H1 (cell line): ENCODE data around the gene MTFR1L. TPM values are rescaled to one million over a fixed set of nuclear protein-coding genes. Genes with fewer than 3 reads are reported as not detected.

ENCODE experiments used
- CTCF ChIA-PET: fragments of 300-600 bp; sonication (Branson Sonifier 250); formaldehyde crosslinking; loops from one replicate; lab custom pipeline; 2021; ENCODE audit not compliant: partially characterized antibody; lab: Charles Lee
- POLR2A ChIA-PET: fragments of 300-600 bp; sonication (Branson Sonifier 250); formaldehyde crosslinking; loops from one replicate; lab custom pipeline; 2021; ENCODE audit warnings: inconsistent platforms; ENCODE audit not compliant: partially characterized antibody; lab: Charles Lee
- DNase-seq, 2 experiments: peaks; one replicate each; pipeline versions ENCODE4 v3.0.0 to v3.0.0-alpha.2; 2010 to 2022; ENCODE audit warnings: low spot score in 2 of 2, low read depth in 1 of 2, mixed read lengths in 1 of 2
- FAIRE-seq: peaks from 2 replicates; lab custom pipeline; 2011; peaks lifted over from hg19 to GRCh38; lab: Jason Lieb, UNC
- H2AFZ ChIP-seq: 2 replicates; pipeline ENCODE4 v1.8.1; 2012; ENCODE audit warnings: low read length, inconsistent platforms
- H2AK5ac ChIP-seq: 2 replicates; pipeline ENCODE4 v1.6.1; 2013; ENCODE audit warnings: low read depth, low read length
- H2BK120ac ChIP-seq: replicated peaks from 2 replicates; pipeline ENCODE3; 2013; ENCODE audit warnings: low read depth, low read length, inconsistent platforms
- H2BK12ac ChIP-seq: 2 replicates; pipeline ENCODE4 v1.6.1; 2013; ENCODE audit warnings: low read depth, low read length
- H2BK15ac ChIP-seq: 2 replicates; pipeline ENCODE4 v1.6.1; 2013; ENCODE audit warnings: low read length
- H2BK20ac ChIP-seq: 2 replicates; pipeline ENCODE4 v1.6.1; 2013; ENCODE audit warnings: low read length
- H2BK5ac ChIP-seq: 2 replicates; pipeline ENCODE4 v1.6.1; 2013; ENCODE audit warnings: low read depth, low read length
- H3K14ac ChIP-seq: 2 replicates; pipeline ENCODE4 v1.6.1; 2013; ENCODE audit warnings: inconsistent platforms; ENCODE audit not compliant: insufficient read length
- H3K18ac ChIP-seq: 2 replicates; pipeline ENCODE4 v1.6.1; 2013; ENCODE audit warnings: low read length; ENCODE audit errors: extremely low read depth
- H3K23ac ChIP-seq: 2 replicates; pipeline ENCODE4 v1.6.1; 2013; ENCODE audit warnings: inconsistent platforms; ENCODE audit not compliant: insufficient read length
- H3K23me2 ChIP-seq: 2 replicates; pipeline ENCODE4 v1.6.1; 2013; ENCODE audit warnings: low read depth, low read length
- H3K27ac ChIP-seq: 2 replicates; pipeline ENCODE4 v1.6.1; 2011; ENCODE audit warnings: low read depth, low read length, inconsistent platforms
- H3K27me3 ChIP-seq, 4 experiments: replicated peaks in 1 of 4; 1 replicate in 1 of 4; 2 replicates in 3 of 4; pipeline versions ENCODE4 v1.6.1 to v1.8.1; 2011 to 2013; ENCODE audit warnings: low read length in 3 of 4, mild to moderate bottlenecking in 3 of 4, inconsistent platforms in 2 of 4, mixed read lengths in 2 of 4, moderate library complexity in 1 of 4; ENCODE audit not compliant: control insufficient read depth in 3 of 4, insufficient read depth in 3 of 4; ENCODE audit errors: extremely low read depth in 1 of 4
- H3K36me3 ChIP-seq, 4 experiments: 2 replicates each; pipeline versions ENCODE4 v1.6.1 to v1.8.1; 2011 to 2013; ENCODE audit warnings: mild to moderate bottlenecking in 4 of 4, low read length in 3 of 4, moderate library complexity in 2 of 4, control low read depth in 1 of 4, inconsistent platforms in 1 of 4; ENCODE audit not compliant: insufficient read depth in 4 of 4, control insufficient read depth in 2 of 4
- H3K4ac ChIP-seq: replicated peaks from 2 replicates; pipeline ENCODE3; 2013; ENCODE audit warnings: low read length, low read depth, mixed read lengths, inconsistent platforms; ENCODE audit not compliant: insufficient read length
- H3K4me1 ChIP-seq, 4 experiments: replicated peaks in 1 of 4; 1 replicate in 1 of 4; 2 replicates in 3 of 4; pipeline versions ENCODE4 v1.6.1 to v1.8.1; 2011 to 2013; ENCODE audit warnings: low read length in 3 of 4, inconsistent platforms in 2 of 4, mixed read lengths in 1 of 4; ENCODE audit not compliant: insufficient read depth in 4 of 4, control insufficient read depth in 3 of 4
- H3K4me2 ChIP-seq, 2 experiments: 2 replicates each; pipeline versions ENCODE4 v1.6.1 to v1.8.1; 2011 to 2013; ENCODE audit warnings: low read depth in 2 of 2, low read length in 2 of 2, control low read depth in 1 of 2, inconsistent platforms in 1 of 2, mild to moderate bottlenecking in 1 of 2; ENCODE audit not compliant: insufficient read depth in 1 of 2
- H3K4me3 ChIP-seq, 4 experiments: fragments of 200-600, 300-600 bp in 1 of 4; sonication (generic), shearing (Covaris generic), sonication (Bioruptor Twin) in 1 of 4; 2 replicates each; pipeline versions ENCODE4 v1.5.1 to v1.8.1; 2011 to 2016; ENCODE audit warnings: low read length in 4 of 4, low read depth in 3 of 4, control low read depth in 2 of 4, inconsistent platforms in 2 of 4, mild to moderate bottlenecking in 2 of 4, mixed read lengths in 1 of 4, moderate library complexity in 1 of 4; ENCODE audit not compliant: insufficient read depth in 2 of 4; ENCODE audit errors: extremely low read depth in 1 of 4
- H3K56ac ChIP-seq: replicated peaks from 2 replicates; pipeline ENCODE3; 2013; ENCODE audit warnings: low read depth, mild to moderate bottlenecking, mixed read lengths, low read length, inconsistent platforms; ENCODE audit not compliant: insufficient read length
- H3K79me1 ChIP-seq: 2 replicates; pipeline ENCODE4 v1.6.1; 2013; ENCODE audit warnings: low read depth, low read length, control low read depth
- H3K79me2 ChIP-seq, 2 experiments: 2 replicates each; pipeline versions ENCODE4 v1.6.1 to v1.8.1; 2012 to 2013; ENCODE audit warnings: low read length in 2 of 2, mild to moderate bottlenecking in 2 of 2, inconsistent platforms in 1 of 2; ENCODE audit not compliant: insufficient read depth in 2 of 2, control insufficient read depth in 1 of 2
- H3K9ac ChIP-seq, 4 experiments: replicated peaks in 1 of 4; 1 replicate in 1 of 4; 2 replicates in 3 of 4; pipeline versions ENCODE4 v1.6.1 to v1.8.1; 2011 to 2013; ENCODE audit warnings: low read depth in 3 of 4, low read length in 3 of 4, control low read depth in 2 of 4, mild to moderate bottlenecking in 2 of 4, moderate library complexity in 2 of 4, inconsistent platforms in 1 of 4; ENCODE audit errors: extremely low read depth in 1 of 4
- H3K9me3 ChIP-seq, 2 experiments: 2 replicates each; pipeline versions ENCODE4 v1.6.1 to v1.8.1; 2012 to 2013; ENCODE audit warnings: mild to moderate bottlenecking in 2 of 2, moderate library complexity in 2 of 2, control low read depth in 1 of 2, inconsistent platforms in 1 of 2, low read depth in 1 of 2, low read length in 1 of 2, mixed read lengths in 1 of 2; ENCODE audit not compliant: insufficient read depth in 2 of 2
- H4K20me1 ChIP-seq, 2 experiments: replicated peaks in 1 of 2; 2 replicates each; pipeline versions ENCODE3 to v1.8.1; 2011 to 2013; ENCODE audit warnings: inconsistent platforms in 2 of 2, low read length in 2 of 2, mild to moderate bottlenecking in 1 of 2; ENCODE audit not compliant: insufficient read depth in 2 of 2, control insufficient read depth in 1 of 2
- H4K5ac ChIP-seq: 2 replicates; pipeline ENCODE4 v1.6.1; 2013; ENCODE audit warnings: low read length, low read depth, mixed read lengths, inconsistent platforms; ENCODE audit not compliant: insufficient read length
- H4K8ac ChIP-seq: 2 replicates; pipeline ENCODE4 v1.8.0; 2013; ENCODE audit warnings: mild to moderate bottlenecking, moderate library complexity, low read length, inconsistent platforms; ENCODE audit not compliant: insufficient read depth; ENCODE audit errors: extremely low read depth
- H4K91ac ChIP-seq: replicated peaks from 2 replicates; pipeline ENCODE3; 2013; ENCODE audit warnings: low read length, mixed read lengths, inconsistent platforms; ENCODE audit not compliant: insufficient read length
- ATF2 ChIP-seq: IDR thresholded peaks from 2 replicates; pipeline ENCODE4 v1.6.1; 2012; ENCODE audit warnings: low read length, inconsistent platforms
- EZH2 ChIP-seq: fragments of 200-600 bp; sonication (generic); IDR thresholded peaks from 2 replicates; pipeline ENCODE4 v1.7.1; 2012; ENCODE audit warnings: low read depth, mild to moderate bottlenecking, moderate library complexity, low read length, inconsistent platforms; ENCODE audit not compliant: severe bottlenecking
- FOSL1 ChIP-seq: IDR thresholded peaks from 2 replicates; pipeline ENCODE4 v1.6.1; 2011; ENCODE audit warnings: mild to moderate bottlenecking, low read depth, low read length, moderate library complexity; ENCODE audit not compliant: insufficient read depth
- GABPA ChIP-seq: IDR thresholded peaks from 2 replicates; pipeline ENCODE4 v1.6.1; 2011; ENCODE audit warnings: mild to moderate bottlenecking, low read length, moderate library complexity, borderline replicate concordance; ENCODE audit not compliant: insufficient read depth
- HDAC2 ChIP-seq, 2 experiments: fragments of 300-600 bp in 1 of 2; sonication (generic) in 1 of 2; IDR thresholded peaks; 2 replicates each; pipeline ENCODE4 v1.6.1; 2011 to 2012; ENCODE audit warnings: low read depth in 2 of 2, low read length in 2 of 2, mild to moderate bottlenecking in 2 of 2, moderate library complexity in 2 of 2, borderline replicate concordance in 1 of 2, inconsistent platforms in 1 of 2
- KDM1A ChIP-seq: fragments of 200-600, 300-600 bp; sonication (generic); IDR thresholded peaks from 2 replicates; pipeline ENCODE4 v1.7.1; 2016; ENCODE audit warnings: mild to moderate bottlenecking, low read length, borderline replicate concordance
- MAFK ChIP-seq: IDR thresholded peaks from 2 replicates; pipeline ENCODE4 v1.6.1; 2012; ENCODE audit warnings: low read depth, mild to moderate bottlenecking, improper control_type of control experiment, low read length
- PHF8 ChIP-seq: fragments of 200-600 bp; sonication (generic); conservative IDR thresholded peaks from 2 replicates; pipeline ENCODE4 v1.7.1; 2012; ENCODE audit warnings: low read depth, mild to moderate bottlenecking, inconsistent platforms, low read length, moderate library complexity
- POLR2A ChIP-seq, 2 experiments: IDR thresholded peaks; 1 replicate in 1 of 2; 2 replicates in 1 of 2; pipeline ENCODE4 v1.6.1; 2011; ENCODE audit warnings: low read depth in 2 of 2, low read length in 2 of 2, mild to moderate bottlenecking in 2 of 2; ENCODE audit errors: control extremely low read depth in 1 of 2
- SAP30 ChIP-seq: fragments of 300-600 bp; sonication (generic); IDR thresholded peaks from 2 replicates; pipeline ENCODE4 v1.7.1; 2012; ENCODE audit warnings: low read length, moderate library complexity, mild to moderate bottlenecking, inconsistent platforms; ENCODE audit not compliant: insufficient read depth, insufficient replicate concordance
- ZNF274 ChIP-seq: IDR thresholded peaks from 2 replicates; pipeline ENCODE4 v1.7.0; 2012; ENCODE audit warnings: low read length, borderline replicate concordance; ENCODE audit errors: extremely low read depth
- WGBS, 2 experiments: shearing (Covaris generic) in 1 of 2; methylation state at CpG; one replicate each; pipeline versions ENCODE4 v1.1.6 to v1.1.7; 2013 to 2015; ENCODE audit warnings: low lambda C conversion rate in 2 of 2, mixed read lengths in 2 of 2, inconsistent platforms in 1 of 2, low coverage in 1 of 2, missing lambda C conversion rate in 1 of 2; ENCODE audit not compliant: insufficient replicate concordance in 2 of 2, insufficient coverage in 1 of 2, insufficient read length in 1 of 2; ENCODE audit errors: extremely low coverage in 1 of 2, missing lambda C conversion rate in 1 of 2; 5-methylcytosine and 5-hydroxymethylcytosine counted together
- polyA plus RNA-seq, 7 experiments: library from polyadenylated mRNA; depleted of rRNA in 3 of 7; stranded (reverse) in 5 of 7; unstranded in 2 of 7; fragments of >200 nt in 5 of 7; fragments of 200-250 nt in 2 of 7; gene quantifications; 1 replicate in 5 of 7; 2 replicates in 1 of 7; 4 replicates in 1 of 7; pipeline versions ENCODE4 v1.2.1 to v1.2.3, GENCODE V29; 2011 to 2013; ENCODE audit warnings: missing spikeins in 2 of 7, mixed read lengths in 2 of 7
- total RNA-seq: library from RNA; stranded (reverse); fragmentation: NEBNext Ultra II Directional; extraction: Animal tissue kit (Norgen Biotek cat#: 25700); gene quantifications from 2 replicates; pipeline ENCODE4 v1.2.1, GENCODE V29; 2021

MTFR1L gene
- total and polyA plus RNA-seq, 2 of the 8 experiments (the other 6 are each of a cell fraction or from before 2014, with no cell fraction given), result 20.8 to 23.1 TPM

- Histone ChIP-seq H3K27me3 (no peaks in the 10 kb centered on the region), H3K23me2 (no peaks in the 10 kb centered on the region), H3K79me1 (peaks cover 5% of the 10 kb centered on the region), H3K4me1 (peaks cover 0 to 3% (median under 1%) of the 10 kb centered on the region in 4 experiments; a peak in 2 of 7 replicates), H3K23ac (no peak overlapping the region), H3K18ac (no peak overlapping the region), H2BK20ac (no peak overlapping the region), H2BK5ac (no peak overlapping the region), H2BK120ac (no peak overlapping the region), H3K27ac (no peak overlapping the region), H3K36me3 (no peaks in the 10 kb centered on the region; a peak in 1 of 8 replicates), H4K20me1 (peaks cover 0 to 4% of the 10 kb centered on the region in 2 experiments), H3K14ac (no peak overlapping the region), H2BK12ac (no peak overlapping the region), H2AK5ac (no peak overlapping the region), H3K9ac (no peak overlapping the region), H3K56ac (no peak overlapping the region), H2AFZ (no peak overlapping the region), H4K91ac (no peak overlapping the region), H3K4me3 (no peak overlapping the region), H3K4me2 (no peak overlapping the region), H3K4ac (no peak overlapping the region), H4K5ac (no peak overlapping the region), H3K9me3 (no peaks in the 10 kb centered on the region), H2BK15ac (no peak overlapping the region), H3K79me2 (peaks cover 0 to 82% of the 10 kb centered on the region in 2 experiments; a peak in 3 of 4 replicates), H4K8ac (no peak overlapping the region)
- 91% methylated on average over 4 of the region's 4 CpGs; no CpG with 5 or more reads in 1 of the 2 experiments for WGBS, 2 experiments
- ChIA-PET POLR2A (interaction anchor here (0.6 to 2.5 kb wide), 7 partner anchors 9 to 567 kb away, joined by 3 to 9 read pairs (median 3); partner anchors contain the start of gene PAQR7), CTCF (interaction anchor here (0.8 to 2.9 kb wide), 6 partner anchors 8 to 327 kb away, joined by 3 to 9 read pairs (median 3); no protein-coding TSS in a partner anchor)
- FAIRE-seq (no peak), DNase-seq (no peak)
- TF ChIP-seq HDAC2 (IDR thresholded peaks at IDR 0.05; ENCODE audit: borderline replicate concordance in 1 of 2, low read depth in 2 of 2, low read length in 2 of 2), result no peak
- TF ChIP-seq SAP30, result no peak
- TF ChIP-seq ZNF274, result no peak
- no peak for TF ChIP-seq MAFK
- no peak for TF ChIP-seq GABPA
- no peak for TF ChIP-seq POLR2A (IDR thresholded peaks at IDR 0.05; ENCODE audit: control extremely low read depth in 1 of 2, low read depth in 2 of 2, low read length in 2 of 2)
- no peak for TF ChIP-seq KDM1A
- TF ChIP-seq PHF8, result no peak
- TF ChIP-seq ATF2, result no peak
- no peak for TF ChIP-seq FOSL1
- TF ChIP-seq EZH2, result no peak
Measured at GRCh38 chr1:25847929-25848328, 28.2 kb downstream of the MTFR1L start.
